Activated B cell treated with CpG ODN at 0.5 μM for 24 hours (primary cell): Measurements from ENCODE around the gene COBL. TPM values are rescaled to one million over a fixed set of nuclear protein-coding genes. Genes with fewer than 3 reads are reported as not detected.

Experiments used
- ATAC-seq: fragments of 200-7000 bp; cut with Tn5 transposase; one replicate; pipeline ENCODE4 v1.10.0; 2021; ENCODE audit warnings: low read depth, mild to moderate bottlenecking, moderate library complexity
- CTCF ChIA-PET: fragments of 350-600 bp; sonication (Branson Sonifier 250); formaldehyde crosslinking; loops from one replicate; lab custom pipeline; 2021; ENCODE audit warnings: antibody characterized with exemption; lab: Charles Lee
- POLR2A ChIA-PET: fragments of 350-600 bp; sonication (Branson Sonifier 250); formaldehyde crosslinking; loops from one replicate; lab custom pipeline; 2021; ENCODE audit warnings: antibody characterized with exemption; lab: Charles Lee
- DNase-seq: peaks from one replicate; pipeline ENCODE4 v3.0.0; 2022
- H3K27ac Mint-ChIP-seq: one replicate; pipeline ENCODE4 v1.8.0; 2020; ENCODE audit warnings: mixed read lengths
- H3K27me3 Mint-ChIP-seq: one replicate; pipeline ENCODE4 v1.8.0; 2021; ENCODE audit warnings: mixed read lengths
- H3K36me3 Mint-ChIP-seq: one replicate; pipeline ENCODE4 v1.8.0; 2021; ENCODE audit warnings: low read depth, mixed read lengths
- H3K4me1 Mint-ChIP-seq: one replicate; pipeline ENCODE4 v1.8.0; 2021; ENCODE audit warnings: mixed read lengths
- H3K4me3 Mint-ChIP-seq: one replicate; pipeline ENCODE4 v1.8.0; 2020; ENCODE audit warnings: mild to moderate bottlenecking, mixed read lengths
- H3K9me3 Mint-ChIP-seq: one replicate; pipeline ENCODE4 v1.8.0; 2020; ENCODE audit warnings: mixed read lengths
- intact Hi-C: fragments of 100-400 bp; cut with micrococcal nuclease; formaldehyde crosslinking; loops from one replicate; pipeline ENCODE4 v1.15.1; 2024
- total RNA-seq: library from RNA; stranded (reverse); gene quantifications from 2 replicates; pipeline ENCODE4 v1.2.3, GENCODE V29; 2022
- TF ChIP-seq, protein P1 (sequence below): fragments of 200-600 bp; IDR thresholded peaks from one replicate; pipeline ENCODE4 v1.8.0; 2022; ENCODE audit warnings: antibody characterized with exemption, mild to moderate bottlenecking

COBL gene
- total RNA-seq, 1 donor from 2014 or later = not detected

DNA sequence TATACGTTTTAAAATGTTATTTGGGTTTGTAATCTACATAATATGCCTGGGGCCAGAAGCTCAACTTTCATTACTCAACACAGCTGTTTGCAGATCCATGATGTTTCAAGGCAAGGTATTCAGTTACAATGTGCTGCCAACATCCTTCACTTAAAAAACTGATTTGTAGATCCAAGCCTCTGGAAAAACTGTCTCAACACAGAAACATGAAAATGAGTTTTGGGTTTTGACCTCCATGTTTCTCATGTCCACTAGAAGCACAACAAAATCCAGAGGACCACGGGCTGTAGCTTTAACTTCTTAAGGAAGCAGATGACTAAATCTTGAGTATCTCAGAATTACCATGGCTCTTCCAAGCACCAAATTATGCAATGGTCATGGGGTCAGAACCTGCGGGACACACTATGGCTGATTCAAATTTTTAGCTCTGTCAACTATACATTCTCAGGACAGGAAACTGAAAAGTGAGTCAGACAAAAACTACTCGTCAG is 286.9 kb downstream of the COBL start:
- Mint-ChIP-seq H3K9me3 (no peaks in the 10 kb centered on the region), H3K4me3 (no peak overlapping the region), H3K27ac (no peak overlapping the region), H3K4me1 (no peaks in the 10 kb centered on the region), H3K36me3 (no peaks in the 10 kb centered on the region), H3K27me3 (no peaks in the 10 kb centered on the region)
- ChIA-PET CTCF (no interaction called here), POLR2A (no interaction called here)
- no peak for DNase-seq
- intact Hi-C loops = no loop called here
- no peak for ATAC-seq
- TF ChIP-seq, protein P1, sequence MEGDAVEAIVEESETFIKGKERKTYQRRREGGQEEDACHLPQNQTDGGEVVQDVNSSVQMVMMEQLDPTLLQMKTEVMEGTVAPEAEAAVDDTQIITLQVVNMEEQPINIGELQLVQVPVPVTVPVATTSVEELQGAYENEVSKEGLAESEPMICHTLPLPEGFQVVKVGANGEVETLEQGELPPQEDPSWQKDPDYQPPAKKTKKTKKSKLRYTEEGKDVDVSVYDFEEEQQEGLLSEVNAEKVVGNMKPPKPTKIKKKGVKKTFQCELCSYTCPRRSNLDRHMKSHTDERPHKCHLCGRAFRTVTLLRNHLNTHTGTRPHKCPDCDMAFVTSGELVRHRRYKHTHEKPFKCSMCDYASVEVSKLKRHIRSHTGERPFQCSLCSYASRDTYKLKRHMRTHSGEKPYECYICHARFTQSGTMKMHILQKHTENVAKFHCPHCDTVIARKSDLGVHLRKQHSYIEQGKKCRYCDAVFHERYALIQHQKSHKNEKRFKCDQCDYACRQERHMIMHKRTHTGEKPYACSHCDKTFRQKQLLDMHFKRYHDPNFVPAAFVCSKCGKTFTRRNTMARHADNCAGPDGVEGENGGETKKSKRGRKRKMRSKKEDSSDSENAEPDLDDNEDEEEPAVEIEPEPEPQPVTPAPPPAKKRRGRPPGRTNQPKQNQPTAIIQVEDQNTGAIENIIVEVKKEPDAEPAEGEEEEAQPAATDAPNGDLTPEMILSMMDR = no peak

DNA sequence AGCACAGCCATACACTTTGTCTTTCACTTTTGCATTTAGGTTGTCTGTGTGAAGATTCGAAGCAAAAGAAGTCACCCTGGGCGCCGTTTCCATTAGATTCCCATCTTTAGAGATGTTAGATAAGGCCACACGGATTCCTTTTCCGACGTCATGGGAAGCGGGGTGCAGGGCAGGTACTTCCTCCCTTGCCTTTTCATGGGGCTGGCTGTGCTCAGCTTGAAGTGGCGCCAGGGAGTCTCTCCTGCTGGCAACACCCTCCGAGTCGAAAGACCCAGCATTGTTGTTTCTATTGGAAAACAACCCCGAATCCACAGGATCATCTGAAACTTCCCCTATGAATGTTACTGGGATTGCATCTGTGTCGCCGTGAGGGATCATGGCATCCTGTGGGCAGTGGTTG is 287.5 kb downstream of the COBL start:
- ChIA-PET CTCF (no interaction called here), POLR2A (no interaction called here)
- Mint-ChIP-seq H3K4me1 (no peaks in the 10 kb centered on the region), H3K27me3 (no peaks in the 10 kb centered on the region), H3K27ac (no peak overlapping the region), H3K36me3 (no peaks in the 10 kb centered on the region), H3K9me3 (no peaks in the 10 kb centered on the region), H3K4me3 (no peak overlapping the region)
- no peak for ATAC-seq
- TF ChIP-seq, protein P1 = no peak
- DNase-seq = no peak
- intact Hi-C loops = no loop called here

DNA sequence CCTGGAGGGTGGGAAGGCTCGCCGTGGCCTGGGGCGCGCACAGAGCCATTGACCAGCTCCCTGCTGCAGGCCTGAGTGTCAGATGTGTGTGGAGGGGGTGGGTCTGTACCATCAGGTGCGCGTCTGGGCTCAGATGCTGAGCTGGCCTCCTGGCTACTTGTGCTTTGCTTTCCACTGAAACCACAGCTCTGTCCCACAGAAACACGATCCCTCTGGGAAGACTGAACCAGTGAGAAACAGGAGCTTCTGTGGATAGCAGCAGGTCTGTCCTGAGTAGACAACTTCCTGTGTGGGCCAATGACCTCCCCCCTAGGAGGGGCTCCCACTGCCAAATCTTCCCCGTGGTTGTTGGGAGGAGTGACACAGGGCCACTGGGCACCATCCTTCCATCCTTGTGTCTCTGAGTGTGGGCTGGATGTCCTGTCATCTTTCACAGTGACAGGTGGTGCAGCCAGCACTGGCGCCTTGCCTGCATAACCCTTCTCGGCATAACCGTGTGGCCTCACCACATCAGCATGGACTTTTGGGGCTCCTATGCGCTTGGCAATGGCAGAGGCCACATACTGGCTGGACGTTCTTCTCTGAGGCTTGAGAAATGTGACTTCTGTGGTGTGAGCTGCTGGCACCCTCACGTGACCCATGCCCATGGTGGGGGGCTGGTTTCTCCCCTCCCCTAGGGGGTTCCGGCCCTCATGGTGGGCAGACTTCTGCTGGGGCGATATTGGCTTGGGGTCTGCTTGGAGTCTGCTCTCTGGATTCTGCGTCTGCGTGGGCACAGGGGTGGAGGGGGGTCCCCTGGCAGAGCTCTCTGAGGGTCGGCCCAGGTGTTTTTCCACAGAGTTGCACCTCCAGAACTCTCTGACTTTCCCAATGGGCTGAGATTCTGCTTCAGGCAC is 288.4 kb downstream of the COBL start:
- no peak for DNase-seq
- ChIA-PET POLR2A (no interaction called here), CTCF (no interaction called here)
- Mint-ChIP-seq H3K9me3 (no peaks in the 10 kb centered on the region), H3K4me3 (no peak overlapping the region), H3K27me3 (no peaks in the 10 kb centered on the region), H3K27ac (no peak overlapping the region), H3K36me3 (no peaks in the 10 kb centered on the region), H3K4me1 (no peaks in the 10 kb centered on the region)
- TF ChIP-seq, protein P1 = no peak
- ATAC-seq = no peak
- intact Hi-C loops = no loop called here

DNA sequence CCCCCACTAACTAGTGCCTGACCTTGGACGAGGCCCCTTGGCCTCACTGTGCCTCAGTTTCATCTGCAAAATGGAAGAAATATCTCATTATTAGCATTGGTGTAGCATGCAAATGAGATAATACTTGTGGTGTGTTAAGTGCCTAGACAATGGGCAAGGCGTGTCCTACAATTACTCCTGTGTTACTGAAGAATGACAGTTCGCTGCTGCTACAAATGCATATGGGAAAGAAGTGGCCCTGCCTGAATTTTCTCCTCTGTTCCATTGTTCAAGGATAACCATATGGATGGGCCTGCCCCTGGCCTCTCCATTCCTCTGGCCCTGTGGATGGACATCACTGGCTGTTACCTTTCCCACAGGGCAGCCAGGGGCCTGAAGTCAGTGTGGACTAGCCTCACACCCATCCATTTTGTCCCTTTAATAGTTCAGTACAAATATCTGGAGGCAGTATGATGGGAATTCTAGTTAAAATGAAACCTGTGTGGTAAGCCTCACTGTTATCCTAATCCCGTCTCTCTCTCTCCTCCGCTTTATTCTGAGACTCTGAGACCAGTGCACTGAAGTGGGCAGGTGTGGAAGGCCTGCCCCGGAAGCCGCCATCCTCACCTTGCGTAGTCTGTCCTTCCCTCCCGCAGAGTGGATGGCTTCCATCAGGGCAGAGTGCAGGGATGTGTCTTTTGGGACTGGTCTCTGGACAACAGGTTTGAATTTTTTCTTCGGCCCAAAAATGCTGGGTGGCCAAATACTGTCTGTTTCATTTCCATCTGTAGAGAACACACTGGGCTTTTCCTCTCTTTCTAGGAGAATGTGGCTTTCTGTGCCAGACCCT is 289.3 kb downstream of the COBL start:
- intact Hi-C loops = no loop called here
- no peak overlapping the region for H3K27ac Mint-ChIP-seq
- H3K27me3 Mint-ChIP-seq = no peaks in the 10 kb centered on the region
- ChIA-PET CTCF (no interaction called here), POLR2A (no interaction called here)
- no peak overlapping the region for H3K4me3 Mint-ChIP-seq
- TF ChIP-seq, protein P1 = no peak
- no peaks in the 10 kb centered on the region for H3K9me3 Mint-ChIP-seq
- no peak for DNase-seq
- no peaks in the 10 kb centered on the region for H3K36me3 Mint-ChIP-seq
- ATAC-seq = no peak
- H3K4me1 Mint-ChIP-seq = no peaks in the 10 kb centered on the region

DNA sequence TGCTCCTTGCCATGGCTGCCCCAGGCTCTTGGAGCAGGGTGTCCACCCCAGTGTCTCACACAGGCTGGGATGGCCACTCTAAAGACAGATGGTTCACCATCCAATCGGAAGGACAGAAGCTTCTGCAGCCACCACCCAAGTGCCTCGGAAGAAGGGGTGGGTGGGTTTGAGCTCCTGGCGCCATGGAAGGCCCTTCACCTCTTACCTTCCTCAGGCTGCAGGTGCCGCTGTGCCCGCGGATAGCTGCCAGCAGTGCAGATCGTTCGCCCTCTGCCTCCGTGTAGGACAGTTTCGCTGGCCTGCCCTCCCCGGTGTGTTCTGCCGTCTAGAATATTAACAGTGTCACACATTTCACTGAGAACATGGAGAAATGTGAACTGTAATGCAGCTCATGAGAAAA is 290.3 kb downstream of the COBL start:
- Mint-ChIP-seq H3K27ac (no peak overlapping the region), H3K4me1 (no peaks in the 10 kb centered on the region), H3K27me3 (no peaks in the 10 kb centered on the region), H3K36me3 (no peaks in the 10 kb centered on the region), H3K9me3 (no peaks in the 10 kb centered on the region), H3K4me3 (no peak overlapping the region)
- intact Hi-C loops = no loop called here
- no peak for DNase-seq
- ATAC-seq = no peak
- CTCF ChIA-PET = no interaction called here
- POLR2A ChIA-PET = no interaction called here
- TF ChIP-seq, protein P1 = no peak
